Measurements from ENCODE around the gene GPR132. TPM values are rescaled to one million over a fixed set of nuclear protein-coding genes. Genes with fewer than 3 reads are reported as not detected.
A peak's percentile ranks its signal among the peaks of the same experiment; 100 is the strongest.

GPR132 gene
- total and polyA plus RNA-seq, 9 of the 15 experiments (the other 6 are each of a cell fraction or from before 2014, with no cell fraction given), result 0.01 to 1.1 (median 0.25) TPM; not detected in 1

- ChIA-PET CTCF (ENCODE audit: low intra/inter-chr PET ratio) (no interaction called here), POLR2A (interaction anchor here (0.6 to 2.8 kb wide), 5 partner anchors 8 to 504 kb away, joined by 3 to 16 read pairs (median 3); partner anchors contain the start of gene CDCA4)
- H4K20me1 ChIP-seq (replicated peaks; ENCODE audit: control insufficient read depth, insufficient read depth, low read length), result peaks cover 40% of the 10 kb centered on the region
- H3K4me1 ChIP-seq (replicated peaks in 1 of 2; ENCODE audit: control insufficient read depth in 2 of 2, insufficient read depth in 2 of 2, low read length in 2 of 2), result peaks cover 15 to 20% of the 10 kb centered on the region in 2 experiments
- H3K9ac ChIP-seq (ENCODE audit: insufficient read depth in 1 of 2, low read depth in 2 of 2, low read length in 2 of 2), result peak overlapping the region in 1 of 2 experiments; percentile 36; a peak in 2 of 4 replicates
- no peak overlapping the region for H2AFZ ChIP-seq (ENCODE audit: low read depth, low read length)
- no peaks in the 10 kb centered on the region for H3K27me3 ChIP-seq (ENCODE audit: control insufficient read depth in 2 of 2, insufficient read depth in 2 of 2, low read length in 2 of 2)
- no peak overlapping the region for H3K4me3 ChIP-seq
- in situ Hi-C loops (cut with MboI), result no loop called here
- peaks cover 64% of the 10 kb centered on the region; the same call in 2 of the 3 replicates for H3K36me3 ChIP-seq (ENCODE audit: control insufficient read depth, insufficient read depth, low read length)
- FAIRE-seq, result no peak
- TF ChIP-seq POLR2G (IDR thresholded peaks at IDR 0.05; ENCODE audit: low read depth, low read length), result peak; percentile 43; the same call in 1 of the 2 replicates
- TF ChIP-seq FOXA1 (IDR thresholded peaks at IDR 0.05; ENCODE audit: borderline replicate concordance), result no peak
- peak; percentile 21 for TF ChIP-seq RBFOX2 (IDR thresholded peaks at IDR 0.05; ENCODE audit: low read depth, low read length)
- BruUV-seq (replicated peaks), result no TSS peak
- no peaks in the 10 kb centered on the region for H3K9me3 ChIP-seq (replicated peaks; ENCODE audit: control insufficient read depth, insufficient read depth, low read depth, low read length)
- 94% methylated on average over 11 of the region's 29 CpGs for WGBS (ENCODE audit: insufficient coverage, low coverage, missing lambda C conversion rate)
- no peak overlapping the region for H3K4me2 ChIP-seq (ENCODE audit: insufficient read depth, low read length)
- no peaks in the 10 kb centered on the region for H3K9me1 ChIP-seq (ENCODE audit: control insufficient read depth, insufficient read depth, low read length)
- no peak for ATAC-seq
- H3K27ac ChIP-seq (ENCODE audit: extremely low read depth, low read depth, low read length), result no peak overlapping the region
- peaks cover 74% of the 10 kb centered on the region for H3K79me2 ChIP-seq (ENCODE audit: control insufficient read depth, insufficient read depth, low read length)
- DNase-seq (ENCODE audit: extremely low read depth in 1 of 4, low spot score in 3 of 4), result no peak
- intact Hi-C loops (cut with micrococcal nuclease), result no loop called here
Measured at GRCh38 chr14:105011312-105011990, 53.8 kb downstream of the GPR132 start.

DNA sequence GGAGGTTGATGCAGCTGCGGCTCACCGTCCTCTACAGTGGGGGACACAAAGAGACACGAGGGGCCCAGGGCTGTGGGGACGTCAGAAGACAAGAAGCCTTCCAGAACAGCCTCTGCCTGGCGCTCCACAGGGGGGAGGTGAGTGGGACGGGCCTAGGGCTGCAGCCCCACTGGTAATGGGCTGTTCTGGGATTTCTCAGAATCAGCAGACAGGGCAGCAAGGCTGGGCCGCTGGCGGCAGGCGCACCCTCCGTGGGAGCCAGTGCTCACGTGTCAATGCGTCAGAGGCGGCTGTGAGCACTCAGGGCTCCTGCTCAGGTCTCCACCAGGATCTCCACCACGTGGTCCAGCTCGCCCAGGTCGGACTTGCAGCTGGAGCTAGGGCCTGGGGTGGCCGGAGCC is 54.3 kb downstream of the GPR132 start:
- BruUV-seq (replicated peaks), result no TSS peak
- Histone ChIP-seq H3K4me1 (replicated peaks in 1 of 2; ENCODE audit: control insufficient read depth in 2 of 2, insufficient read depth in 2 of 2, low read length in 2 of 2) (peaks cover 10 to 23% of the 10 kb centered on the region in 2 experiments; a peak in 4 of 5 replicates), H4K20me1 (replicated peaks; ENCODE audit: control insufficient read depth, insufficient read depth, low read length) (peaks cover 38% of the 10 kb centered on the region), H3K9ac (ENCODE audit: insufficient read depth in 1 of 2, low read depth in 2 of 2, low read length in 2 of 2) (peak overlapping the region in 1 of 2 experiments; percentile 35; a peak in 1 of 4 replicates), H3K27me3 (ENCODE audit: control insufficient read depth in 2 of 2, insufficient read depth in 2 of 2, low read length in 2 of 2) (no peaks in the 10 kb centered on the region), H3K27ac (ENCODE audit: extremely low read depth, low read depth, low read length) (no peak overlapping the region), H3K4me2 (ENCODE audit: insufficient read depth, low read length) (no peak overlapping the region), H3K9me1 (ENCODE audit: control insufficient read depth, insufficient read depth, low read length) (no peaks in the 10 kb centered on the region), H3K4me3 (no peak overlapping the region), H3K79me2 (ENCODE audit: control insufficient read depth, insufficient read depth, low read length) (peaks cover 68% of the 10 kb centered on the region), H2AFZ (ENCODE audit: low read depth, low read length) (no peak overlapping the region), H3K9me3 (replicated peaks; ENCODE audit: control insufficient read depth, insufficient read depth, low read depth, low read length) (no peaks in the 10 kb centered on the region), H3K36me3 (ENCODE audit: control insufficient read depth, insufficient read depth, low read length) (peaks cover 61% of the 10 kb centered on the region; the same call in 2 of the 3 replicates)
- ATAC-seq (no peak), DNase-seq (ENCODE audit: extremely low read depth in 1 of 4, low spot score in 3 of 4) (no peak), FAIRE-seq (no peak)
- WGBS (ENCODE audit: insufficient coverage, low coverage, missing lambda C conversion rate), result 81% methylated on average over 13 of the region's 17 CpGs
- POLR2A ChIA-PET, result interaction anchor here (0.6 to 2.8 kb wide), 3 partner anchors 9 to 505 kb away, joined by 3 to 16 read pairs (median 3); partner anchors contain the start of gene CDCA4
- intact Hi-C loops (cut with micrococcal nuclease) (no loop called here), in situ Hi-C loops (cut with MboI) (no loop called here)
- CTCF ChIA-PET (ENCODE audit: low intra/inter-chr PET ratio), result no interaction called here
- TF ChIP-seq, protein P1, sequence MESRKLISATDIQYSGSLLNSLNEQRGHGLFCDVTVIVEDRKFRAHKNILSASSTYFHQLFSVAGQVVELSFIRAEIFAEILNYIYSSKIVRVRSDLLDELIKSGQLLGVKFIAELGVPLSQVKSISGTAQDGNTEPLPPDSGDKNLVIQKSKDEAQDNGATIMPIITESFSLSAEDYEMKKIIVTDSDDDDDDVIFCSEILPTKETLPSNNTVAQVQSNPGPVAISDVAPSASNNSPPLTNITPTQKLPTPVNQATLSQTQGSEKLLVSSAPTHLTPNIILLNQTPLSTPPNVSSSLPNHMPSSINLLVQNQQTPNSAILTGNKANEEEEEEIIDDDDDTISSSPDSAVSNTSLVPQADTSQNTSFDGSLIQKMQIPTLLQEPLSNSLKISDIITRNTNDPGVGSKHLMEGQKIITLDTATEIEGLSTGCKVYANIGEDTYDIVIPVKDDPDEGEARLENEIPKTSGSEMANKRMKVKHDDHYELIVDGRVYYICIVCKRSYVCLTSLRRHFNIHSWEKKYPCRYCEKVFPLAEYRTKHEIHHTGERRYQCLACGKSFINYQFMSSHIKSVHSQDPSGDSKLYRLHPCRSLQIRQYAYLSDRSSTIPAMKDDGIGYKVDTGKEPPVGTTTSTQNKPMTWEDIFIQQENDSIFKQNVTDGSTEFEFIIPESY (CRISPR knock-in tag; IDR thresholded peaks at IDR 0.05), result peak; percentile 51; the same call in 1 of the 2 replicates
- no peak for TF ChIP-seq PHF20 (IDR thresholded peaks at IDR 0.05; ENCODE audit: partially characterized antibody)
- TF ChIP-seq RBFOX2 (IDR thresholded peaks at IDR 0.05; ENCODE audit: low read depth, low read length), result peak; percentile 18
- peak; percentile 15; the same call in 1 of the 2 replicates for TF ChIP-seq POLR2G (IDR thresholded peaks at IDR 0.05; ENCODE audit: low read depth, low read length)

Measured in K562 (cell line).